ENCODE measurements around the gene CLDN7. TPM values are rescaled to one million over a fixed set of nuclear protein-coding genes. Genes with fewer than 3 reads are reported as not detected.
A peak's percentile ranks its signal among the peaks of the same experiment; 100 is the strongest.

Gene CLDN7
- total and polyA plus RNA-seq, 3 donors from 2014 or later = 4.5 to 8.8 (median 6.9) TPM

DNA sequence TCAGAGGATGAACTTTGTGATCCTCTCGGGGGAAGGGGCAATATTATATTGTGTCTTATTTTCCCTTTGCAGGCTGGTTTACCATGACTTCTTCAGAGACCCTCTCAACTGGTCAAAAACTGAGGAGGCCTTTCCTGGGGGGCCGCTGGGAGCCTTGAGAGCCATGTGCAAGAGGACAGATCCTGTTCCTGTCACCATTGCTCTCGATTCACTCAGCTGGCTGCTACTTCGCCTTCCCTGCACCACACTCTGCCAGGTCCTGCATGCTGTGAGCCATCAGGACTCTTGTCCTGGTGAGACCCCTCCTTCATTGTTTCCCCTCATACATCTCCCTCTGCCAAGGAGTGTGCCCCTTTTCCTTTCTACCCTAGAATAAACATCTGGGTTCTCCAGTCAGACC is 7.8 kb downstream of the CLDN7 start:
- no peak overlapping the region for H3K27ac ChIP-seq
- WGBS, 2 donors = 76 to 80% methylated on average over 4 of the region's 4 CpGs
- DNase-seq = no peak
- no peaks in the 10 kb centered on the region for H3K27me3 ChIP-seq
- H3K36me3 ChIP-seq (ENCODE audit: low read depth, missing control alignments) = no peaks in the 10 kb centered on the region
- intact Hi-C loops (cut with DNase I; ENCODE audit: low total_unique reads) = no loop called here
- no peak for TF ChIP-seq POLR2A (IDR thresholded peaks at IDR 0.05)
- TF ChIP-seq, protein P1, sequence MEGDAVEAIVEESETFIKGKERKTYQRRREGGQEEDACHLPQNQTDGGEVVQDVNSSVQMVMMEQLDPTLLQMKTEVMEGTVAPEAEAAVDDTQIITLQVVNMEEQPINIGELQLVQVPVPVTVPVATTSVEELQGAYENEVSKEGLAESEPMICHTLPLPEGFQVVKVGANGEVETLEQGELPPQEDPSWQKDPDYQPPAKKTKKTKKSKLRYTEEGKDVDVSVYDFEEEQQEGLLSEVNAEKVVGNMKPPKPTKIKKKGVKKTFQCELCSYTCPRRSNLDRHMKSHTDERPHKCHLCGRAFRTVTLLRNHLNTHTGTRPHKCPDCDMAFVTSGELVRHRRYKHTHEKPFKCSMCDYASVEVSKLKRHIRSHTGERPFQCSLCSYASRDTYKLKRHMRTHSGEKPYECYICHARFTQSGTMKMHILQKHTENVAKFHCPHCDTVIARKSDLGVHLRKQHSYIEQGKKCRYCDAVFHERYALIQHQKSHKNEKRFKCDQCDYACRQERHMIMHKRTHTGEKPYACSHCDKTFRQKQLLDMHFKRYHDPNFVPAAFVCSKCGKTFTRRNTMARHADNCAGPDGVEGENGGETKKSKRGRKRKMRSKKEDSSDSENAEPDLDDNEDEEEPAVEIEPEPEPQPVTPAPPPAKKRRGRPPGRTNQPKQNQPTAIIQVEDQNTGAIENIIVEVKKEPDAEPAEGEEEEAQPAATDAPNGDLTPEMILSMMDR (IDR thresholded peaks at IDR 0.05) = no peak
- peaks cover 20% of the 10 kb centered on the region for H3K4me1 ChIP-seq
- H3K4me3 ChIP-seq = no peak overlapping the region
- no peaks in the 10 kb centered on the region for H3K9me3 ChIP-seq

DNA sequence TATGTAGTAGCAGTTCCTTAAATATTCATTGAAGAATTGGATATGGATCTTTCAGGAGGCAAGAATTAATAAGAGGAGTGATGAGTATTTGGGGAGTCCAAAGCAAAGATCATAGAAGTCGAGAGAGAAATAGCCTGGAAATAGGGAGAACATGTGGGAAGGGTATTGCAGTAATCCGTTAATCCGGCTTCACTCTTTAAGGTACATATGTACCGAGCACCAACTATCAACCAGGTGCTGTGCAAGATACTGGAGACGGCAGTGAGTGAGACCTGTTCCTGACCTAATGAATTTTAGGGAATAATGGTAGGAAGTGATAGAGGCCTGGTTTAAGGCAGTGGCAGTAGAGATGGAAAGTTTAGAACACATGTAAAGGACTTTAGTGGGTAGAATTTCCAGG is 9.2 kb downstream of the CLDN7 start:
- 41 to 61% methylated on average over 5 of the region's 5 CpGs for WGBS, 2 donors
- no peak for TF ChIP-seq POLR2A (IDR thresholded peaks at IDR 0.05)
- TF ChIP-seq, protein P1 (IDR thresholded peaks at IDR 0.05) = no peak

DNA sequence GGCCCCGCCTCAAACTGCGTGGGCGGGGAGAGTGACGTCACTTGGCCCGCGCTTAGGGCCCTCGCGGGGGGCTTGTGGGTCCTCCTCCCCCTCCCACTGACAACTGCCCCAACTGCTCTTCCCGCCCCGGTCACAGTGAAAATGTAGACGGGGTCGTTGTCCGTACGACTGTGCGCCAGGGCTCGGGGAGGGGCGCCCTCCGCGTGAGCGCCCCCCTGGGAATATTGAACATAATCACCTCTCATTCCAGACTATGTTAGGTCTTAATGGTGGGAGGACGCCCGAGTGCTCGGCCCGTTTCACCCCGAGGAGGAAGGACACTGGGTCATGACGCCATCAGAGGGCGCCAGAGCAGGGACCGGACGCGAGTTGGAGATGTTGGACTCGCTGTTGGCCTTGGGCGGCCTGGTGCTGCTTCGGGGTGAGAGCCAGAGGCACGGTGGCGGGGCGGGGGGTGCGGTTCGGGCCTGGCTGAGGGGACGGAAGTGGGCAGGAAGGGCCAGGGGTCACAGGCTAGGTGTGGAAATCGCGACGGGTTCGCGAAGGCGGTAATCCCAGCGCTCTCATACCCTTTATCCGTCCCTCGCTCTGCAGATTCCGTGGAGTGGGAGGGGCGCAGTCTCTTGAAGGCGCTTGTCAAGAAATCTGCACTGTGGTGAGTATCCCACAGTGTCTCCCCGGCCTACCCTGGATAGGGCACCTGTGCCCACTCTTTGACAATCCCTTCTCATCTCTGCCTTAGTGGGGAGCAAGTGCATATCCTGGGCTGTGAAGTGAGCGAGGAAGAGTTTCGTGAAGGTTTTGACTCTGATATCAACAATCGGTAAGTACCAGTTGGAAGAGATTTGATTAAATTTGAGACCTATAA is 9.9 kb downstream of the CLDN7 start, which contains the start of gene ELP5:
TSS of gene ELP5 (plus strand) at position 40 of the 868 bp plus-strand sequence. CDS start at position 376, 336 bp downstream.
- Histone ChIP-seq H3K36me3 (ENCODE audit: low read depth, missing control alignments) (no peaks in the 10 kb centered on the region), H3K4me1 (peaks cover 26% of the 10 kb centered on the region), H3K27ac (peak within 1 kb of the TSS; percentile 99 to 100), H3K27me3 (no peaks in the 10 kb centered on the region), H3K4me3 (peak within 1 kb of the TSS; percentile 88 to 98), H3K9me3 (no peaks in the 10 kb centered on the region)
- TF ChIP-seq, protein P1 (IDR thresholded peaks at IDR 0.05) = peak in 2 of 3 experiments; percentile 2 to 31
- no peak for TF ChIP-seq POLR2A (IDR thresholded peaks at IDR 0.05)
- WGBS, 2 donors = 1 to 2% methylated on average over 33 to 55 of the region's 55 CpGs
- intact Hi-C loops (cut with DNase I; ENCODE audit: low total_unique reads) = no loop called here
- DNase-seq = peak; percentile 94

More for the DNA sequence above, 9.2 kb downstream of the CLDN7 start:
- H3K4me3 ChIP-seq = peak overlapping the region in 1 of 2 donors; percentile 98
- DNase-seq = no peak
- H3K4me1 ChIP-seq = peaks cover 26% of the 10 kb centered on the region
- H3K27ac ChIP-seq = peak overlapping the region; percentile 99 to 100
- no peaks in the 10 kb centered on the region for H3K9me3 ChIP-seq
- H3K27me3 ChIP-seq = no peaks in the 10 kb centered on the region
- intact Hi-C loops (cut with DNase I; ENCODE audit: low total_unique reads) = no loop called here
- H3K36me3 ChIP-seq (ENCODE audit: low read depth, missing control alignments) = no peaks in the 10 kb centered on the region

DNA sequence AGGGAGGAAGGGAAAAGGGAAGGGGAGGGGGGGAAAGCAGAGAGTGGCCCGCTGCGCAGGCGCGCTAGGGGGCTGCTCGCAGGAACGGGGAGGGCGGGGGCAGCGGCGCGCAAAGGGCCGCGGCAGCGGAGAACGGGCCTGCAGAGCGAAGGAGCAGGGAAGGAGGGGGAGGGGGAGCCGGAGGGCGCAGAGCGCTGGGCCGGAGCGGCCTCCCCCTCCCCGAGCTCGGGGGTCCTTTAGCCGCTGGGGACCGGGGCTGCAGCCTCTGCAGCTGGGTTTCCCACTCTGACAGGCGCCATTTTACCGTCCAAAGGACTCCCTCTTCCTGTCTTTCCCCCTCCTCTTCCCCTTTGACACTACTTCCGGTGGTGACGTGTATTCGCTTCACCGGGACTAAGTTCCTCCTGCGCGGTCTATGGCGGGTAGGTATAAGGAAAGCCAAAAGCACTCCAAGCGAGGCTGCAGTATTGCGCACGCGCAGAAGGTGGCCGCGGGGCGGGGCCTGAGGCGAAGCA is 10.6 kb downstream of the CLDN7 start, which contains the start of gene CTDNEP1:
TSS of gene CTDNEP1 (minus strand) at position 74 of the 515 bp plus-strand sequence. CDS start 438 bp downstream, outside the sequence.
- intact Hi-C loops (cut with DNase I; ENCODE audit: low total_unique reads) = no loop called here
- peaks cover 26% of the 10 kb centered on the region for H3K4me1 ChIP-seq

More for the DNA sequence above, 10.6 kb downstream of the CLDN7 start, which contains the start of gene CTDNEP1:
- peak within 1 kb of the TSS; percentile 99 to 100 for H3K27ac ChIP-seq
- H3K27me3 ChIP-seq = no peaks in the 10 kb centered on the region
- H3K9me3 ChIP-seq = no peaks in the 10 kb centered on the region
- H3K36me3 ChIP-seq (ENCODE audit: low read depth, missing control alignments) = no peaks in the 10 kb centered on the region
- no peak for TF ChIP-seq POLR2A (IDR thresholded peaks at IDR 0.05)
- WGBS, 2 donors = 0 to 1% methylated on average over 34 to 41 of the region's 41 CpGs
- DNase-seq = peak; percentile 99
- H3K4me3 ChIP-seq = peak within 1 kb of the TSS; percentile 88 to 98

Measured in testis (tissue), 3 donors.